B cell (primary cell): Measurements from ENCODE around the gene YTHDC1. TPM values are rescaled to one million over a fixed set of nuclear protein-coding genes. Genes with fewer than 3 reads are reported as not detected.

Experiments
- ATAC-seq: fragments of 200-7000 bp; cut with Tn5 transposase; one replicate; pipeline ENCODE4 v1.10.0; 2021; ENCODE audit warnings: low read depth, mild to moderate bottlenecking, moderate number of reproducible peaks, moderate library complexity
- CTCF ChIA-PET: fragments of 350-600 bp; sonication (Branson Sonifier 250); formaldehyde crosslinking; loops from one replicate; lab custom pipeline; 2021; ENCODE audit warnings: antibody characterized with exemption, inconsistent platforms; lab: Charles Lee
- POLR2A ChIA-PET: fragments of 350-600 bp; sonication (Branson Sonifier 250); formaldehyde crosslinking; loops from one replicate; lab custom pipeline; 2021; ENCODE audit warnings: antibody characterized with exemption; lab: Charles Lee
- DNase-seq: peaks from one replicate; pipeline ENCODE4 v3.0.0; 2013
- H2AFZ ChIP-seq: 2 replicates; pipeline ENCODE4 v1.6.1; 2012; ENCODE audit warnings: mild to moderate bottlenecking, low read depth, low read length; ENCODE audit not compliant: insufficient read depth, poor library complexity, severe bottlenecking
- H3K27ac ChIP-seq, 2 donors: 1 replicate in 1 of 2; 2 replicates in 1 of 2; pipeline ENCODE4 v1.5.1; 2012 to 2013; ENCODE audit warnings: low read length in 2 of 2, mild to moderate bottlenecking in 2 of 2, moderate library complexity in 1 of 2
- H3K27me3 ChIP-seq, 4 experiments: fragments of 200-600 bp in 1 of 4; sonication (generic) in 1 of 4; replicated peaks in 1 of 4; 1 replicate in 2 of 4; 2 replicates in 2 of 4; pipeline versions ENCODE4 v1.6.1 to v1.7.0; 2013 to 2016; ENCODE audit warnings: low read length in 3 of 4, mild to moderate bottlenecking in 2 of 4, mixed read lengths in 1 of 4, moderate library complexity in 1 of 4; ENCODE audit not compliant: insufficient read depth in 4 of 4, control insufficient read depth in 3 of 4; ENCODE audit errors: control extremely low read depth in 1 of 4
- H3K36me3 ChIP-seq, 2 experiments: replicated peaks in 1 of 2; 1 replicate in 1 of 2; 2 replicates in 1 of 2; pipeline versions ENCODE4 v1.6.1 to v1.7.1; 2013; ENCODE audit warnings: low read length in 1 of 2; ENCODE audit not compliant: insufficient read depth in 2 of 2, control insufficient read depth in 1 of 2; ENCODE audit errors: control extremely low read depth in 1 of 2, extremely low read depth in 1 of 2
- H3K4me1 ChIP-seq, 2 donors: fragments of 200-600 bp in 1 of 2; sonication (generic) in 1 of 2; 1 replicate in 1 of 2; 2 replicates in 1 of 2; pipeline versions ENCODE4 v1.5.1 to v1.6.1; 2013 to 2017; ENCODE audit warnings: low read length in 2 of 2; ENCODE audit not compliant: control insufficient read depth in 2 of 2, insufficient read depth in 2 of 2
- H3K4me2 ChIP-seq: replicated peaks from 2 replicates; pipeline ENCODE3; 2012; ENCODE audit warnings: mild to moderate bottlenecking, low read depth, low read length; ENCODE audit not compliant: poor library complexity, severe bottlenecking
- H3K4me3 ChIP-seq, 5 experiments: fragments of 200-600 bp in 1 of 5; sonication (generic) in 1 of 5; 1 replicate in 3 of 5; 2 replicates in 2 of 5; pipeline versions ENCODE4 v1.5.1 to v1.7.0; 2011 to 2016; ENCODE audit warnings: low read length in 4 of 5, mild to moderate bottlenecking in 4 of 5, low read depth in 2 of 5, control low read depth in 1 of 5, moderate library complexity in 1 of 5; ENCODE audit not compliant: insufficient read depth in 1 of 5; ENCODE audit errors: control extremely low read depth in 1 of 5, extremely low read depth in 1 of 5
- H3K79me2 ChIP-seq: fragments of 200-600 bp; sonication (generic); one replicate; pipeline ENCODE4 v1.6.0; 2016; ENCODE audit warnings: low read length; ENCODE audit not compliant: control insufficient read depth, insufficient read depth
- H3K9ac ChIP-seq: fragments of 200-600 bp; sonication (generic); 2 replicates; pipeline ENCODE4 v1.6.1; 2017; ENCODE audit warnings: mild to moderate bottlenecking, low read length, moderate library complexity
- H3K9me3 ChIP-seq, 3 donors: one replicate each; pipeline versions ENCODE4 v1.6.1 to v1.7.1; 2013; ENCODE audit warnings: low read length in 2 of 3; ENCODE audit not compliant: control insufficient read depth in 2 of 3, insufficient read depth in 1 of 3; ENCODE audit errors: control extremely low read depth in 1 of 3
- H4K20me1 ChIP-seq: 2 replicates; pipeline ENCODE4 v1.6.0; 2012; ENCODE audit warnings: mild to moderate bottlenecking, low read length; ENCODE audit not compliant: insufficient read depth, control insufficient read depth, poor library complexity, severe bottlenecking
- H3K27ac Mint-ChIP-seq: one replicate; pipeline ENCODE4 v1.8.0; 2021; ENCODE audit warnings: mixed read lengths
- H3K27me3 Mint-ChIP-seq: one replicate; pipeline ENCODE4 v1.8.0; 2021; ENCODE audit warnings: mixed read lengths
- H3K4me1 Mint-ChIP-seq: one replicate; pipeline ENCODE4 v1.8.0; 2021; ENCODE audit warnings: mixed read lengths
- H3K4me3 Mint-ChIP-seq: one replicate; pipeline ENCODE4 v1.8.0; 2021; ENCODE audit warnings: mixed read lengths
- H3K9me3 Mint-ChIP-seq: one replicate; pipeline ENCODE4 v1.8.0; 2022; ENCODE audit warnings: mixed read lengths; ENCODE audit not compliant: insufficient read depth
- CTCF ChIP-seq: fragments of 200-600 bp; IDR thresholded peaks from one replicate; pipeline ENCODE4 v1.8.0; 2022; ENCODE audit warnings: antibody characterized with exemption, mild to moderate bottlenecking
- EZH2 ChIP-seq: IDR thresholded peaks from 2 replicates; pipeline ENCODE4 v1.6.1; 2012; ENCODE audit warnings: borderline replicate concordance, low read depth, mild to moderate bottlenecking, moderate library complexity, low read length; ENCODE audit not compliant: insufficient read depth, poor library complexity, severe bottlenecking
- WGBS: methylation state at CpG from one replicate; pipeline ENCODE4 v1.1.5; 2013; ENCODE audit warnings: missing lambda C conversion rate; ENCODE audit not compliant: insufficient coverage; 5-methylcytosine and 5-hydroxymethylcytosine counted together
- intact Hi-C: fragments of 100-400 bp; cut with micrococcal nuclease; formaldehyde crosslinking; loops from one replicate; pipeline ENCODE4 v1.10.0; 2022
- polyA plus RNA-seq: library from polyadenylated mRNA; depleted of rRNA; stranded (reverse); fragments of >200 nt; gene quantifications from 2 replicates; pipeline ENCODE4 v1.2.3, GENCODE V29; 2012
- total RNA-seq, 2 donors: library from RNA; stranded (reverse); fragments of 120-200 nt in 1 of 2; gene quantifications; 1 replicate in 1 of 2; 2 replicates in 1 of 2; pipeline versions ENCODE4 v1.2.3 to v1.2.4, GENCODE V29; 2013 to 2022

YTHDC1 gene
- total and polyA plus RNA-seq, 2 donors (not counting 1 experiment from before 2014, with no cell fraction given): 26.9 to 179 TPM

GRCh38 chr4:68396756-68397155 is 46.9 kb upstream of the YTHDC1 start:
- Histone ChIP-seq H2AFZ (no peak overlapping the region), H3K9ac (no peak overlapping the region), H3K4me2 (no peak overlapping the region), H3K27ac (no peak overlapping the region), H3K4me1 (no peaks in the 10 kb centered on the region), H3K4me3 (no peak overlapping the region), H4K20me1 (no peaks in the 10 kb centered on the region), H3K27me3 (no peaks in the 10 kb centered on the region), H3K79me2 (no peaks in the 10 kb centered on the region), H3K9me3 (no peaks in the 10 kb centered on the region), H3K36me3 (no peaks in the 10 kb centered on the region)
- intact Hi-C loops: no loop called here
- 100% methylated on average over 1 of the region's 1 CpG for WGBS
- H3K27me3 Mint-ChIP-seq: peaks cover 9% of the 10 kb centered on the region
- CTCF ChIA-PET: interaction anchor here (1.3 kb wide), 1 partner anchor 125 kb away, joined by 3 read pairs; no protein-coding TSS in a partner anchor
- H3K9me3 Mint-ChIP-seq: no peaks in the 10 kb centered on the region
- POLR2A ChIA-PET: no interaction called here
- DNase-seq (no peak), ATAC-seq (no peak)
- H3K27ac Mint-ChIP-seq: no peak overlapping the region
- TF ChIP-seq EZH2 (no peak), CTCF (no peak)
- no peak overlapping the region for H3K4me3 Mint-ChIP-seq
- no peaks in the 10 kb centered on the region for H3K4me1 Mint-ChIP-seq

DNA sequence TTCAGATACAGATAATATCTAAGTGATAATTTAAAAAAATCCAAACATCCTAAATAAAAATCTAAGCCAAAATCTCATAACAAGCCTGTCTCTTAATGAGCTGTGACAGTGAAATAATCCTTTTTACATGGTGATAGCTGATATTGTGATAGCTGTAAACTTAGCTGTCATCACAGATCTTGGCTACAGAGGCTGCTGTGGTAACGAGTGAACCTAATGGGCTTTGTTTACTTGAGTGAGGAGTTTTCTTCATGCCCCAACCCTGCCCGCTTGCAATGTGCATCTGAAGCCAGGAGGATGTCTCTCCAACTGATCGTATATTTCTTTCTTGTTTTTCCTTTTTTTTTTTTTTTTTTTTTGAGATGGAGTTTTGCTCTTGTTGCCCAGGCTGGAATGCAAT is 41.5 kb upstream of the YTHDC1 start:
- no peak overlapping the region for H3K27ac ChIP-seq
- WGBS: 100% methylated on average over 1 of the region's 3 CpGs
- CTCF ChIA-PET: interaction anchor here (1.4 kb wide), 1 partner anchor 14 kb away, joined by 3 read pairs; no protein-coding TSS in a partner anchor

More for the DNA sequence above, 41.5 kb upstream of the YTHDC1 start:
- Mint-ChIP-seq H3K9me3 (no peaks in the 10 kb centered on the region), H3K4me1 (no peaks in the 10 kb centered on the region), H3K27me3 (peaks cover 13% of the 10 kb centered on the region), H3K4me3 (no peak overlapping the region), H3K27ac (no peak overlapping the region)
- Histone ChIP-seq H3K79me2 (no peaks in the 10 kb centered on the region), H3K36me3 (no peaks in the 10 kb centered on the region), H3K27me3 (no peaks in the 10 kb centered on the region), H3K4me2 (no peak overlapping the region), H3K9me3 (no peaks in the 10 kb centered on the region), H3K4me3 (no peak overlapping the region), H3K9ac (no peak overlapping the region), H4K20me1 (no peaks in the 10 kb centered on the region), H3K4me1 (no peaks in the 10 kb centered on the region), H2AFZ (no peak overlapping the region)
- POLR2A ChIA-PET: no interaction called here
- intact Hi-C loops: no loop called here
- ATAC-seq (no peak), DNase-seq (no peak)
- no peak for TF ChIP-seq EZH2
- no peak for TF ChIP-seq CTCF
